ENCODE data around the gene SCN1A.
"Not testable (repeated sequence)": the region's sequence is repeated elsewhere in the genome, so short reads cannot be mapped to it uniquely, and the experiment has no call there.

The SCN1A gene

DNA sequence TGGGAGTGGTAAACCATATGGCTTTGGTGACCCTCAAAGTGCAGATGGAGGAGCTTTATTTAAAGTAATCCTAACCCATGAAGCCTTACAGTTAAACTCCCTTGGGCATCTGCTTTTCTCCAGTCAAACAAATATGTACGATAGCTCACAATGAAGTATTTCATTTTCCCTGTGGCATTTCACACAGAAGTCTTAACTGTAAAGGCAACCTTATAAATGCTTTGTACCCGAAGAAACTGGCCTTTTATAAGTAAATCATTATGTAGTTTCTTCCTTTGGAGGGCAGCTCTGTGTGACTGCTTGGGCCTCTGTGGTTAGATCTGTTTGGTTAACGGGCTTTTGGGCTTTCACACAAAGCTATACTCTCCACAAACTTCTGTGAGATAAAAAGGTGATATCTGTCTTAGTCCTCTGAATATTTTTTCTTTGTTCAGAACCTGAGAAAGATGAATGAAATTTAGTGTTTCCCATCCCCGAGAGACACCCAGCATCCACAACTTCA lies 46.6 kb downstream of the SCN1A start:
- no peak for DNase-seq

DNA sequence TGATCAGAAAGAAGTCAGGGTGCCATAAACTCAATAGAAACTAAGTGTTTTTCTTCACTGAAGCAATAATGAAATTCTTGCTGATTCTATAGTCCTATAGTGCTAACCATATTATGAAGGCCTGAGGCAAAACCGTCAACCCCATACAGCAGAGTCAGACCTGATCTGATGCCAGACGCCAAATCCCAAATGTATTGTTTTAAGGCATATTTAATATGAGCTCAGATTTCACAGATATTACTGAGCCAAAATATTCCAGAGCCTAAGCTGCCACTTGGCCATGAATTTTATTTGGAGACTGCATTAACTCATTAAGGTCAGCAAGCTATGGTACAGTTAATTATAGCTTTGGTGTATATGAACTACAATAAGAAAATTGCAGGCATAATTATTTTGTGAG lies 53.4 kb downstream of the SCN1A start:
- DNase-seq: no peak

DNA sequence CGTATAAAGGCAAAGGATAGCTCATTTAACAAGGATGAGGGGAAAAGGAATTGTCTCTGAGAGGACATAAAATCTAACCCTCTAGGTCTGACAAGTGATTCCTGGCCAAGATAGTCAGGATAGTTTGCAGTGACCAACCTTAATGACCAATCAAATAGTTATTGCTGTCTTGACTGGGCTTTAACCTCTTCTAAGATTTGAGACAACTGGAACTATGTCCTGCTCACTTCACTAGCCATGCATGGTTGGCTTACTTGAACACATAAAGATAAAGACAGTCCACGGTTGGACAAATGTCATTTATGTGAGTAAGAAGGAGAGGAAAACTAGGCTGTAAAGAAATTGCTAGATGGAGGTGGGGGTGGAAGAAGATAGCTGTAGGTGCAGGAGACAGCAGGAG lies 53.8 kb downstream of the SCN1A start:
- DNase-seq: no peak

- DNase-seq: no peak
Observed at GRCh38 chr2:166070231-166070630, 57.6 kb downstream of the SCN1A start.

GRCh38 chr2:166068981-166069380 lies 58.8 kb downstream of the SCN1A start:
- no peak for DNase-seq

- no peak for DNase-seq
Observed at GRCh38 chr2:166067229-166067628, 60.6 kb downstream of the SCN1A start.

- no peak for DNase-seq
Observed at GRCh38 chr2:166060191-166060590, 67.6 kb downstream of the SCN1A start.

DNA sequence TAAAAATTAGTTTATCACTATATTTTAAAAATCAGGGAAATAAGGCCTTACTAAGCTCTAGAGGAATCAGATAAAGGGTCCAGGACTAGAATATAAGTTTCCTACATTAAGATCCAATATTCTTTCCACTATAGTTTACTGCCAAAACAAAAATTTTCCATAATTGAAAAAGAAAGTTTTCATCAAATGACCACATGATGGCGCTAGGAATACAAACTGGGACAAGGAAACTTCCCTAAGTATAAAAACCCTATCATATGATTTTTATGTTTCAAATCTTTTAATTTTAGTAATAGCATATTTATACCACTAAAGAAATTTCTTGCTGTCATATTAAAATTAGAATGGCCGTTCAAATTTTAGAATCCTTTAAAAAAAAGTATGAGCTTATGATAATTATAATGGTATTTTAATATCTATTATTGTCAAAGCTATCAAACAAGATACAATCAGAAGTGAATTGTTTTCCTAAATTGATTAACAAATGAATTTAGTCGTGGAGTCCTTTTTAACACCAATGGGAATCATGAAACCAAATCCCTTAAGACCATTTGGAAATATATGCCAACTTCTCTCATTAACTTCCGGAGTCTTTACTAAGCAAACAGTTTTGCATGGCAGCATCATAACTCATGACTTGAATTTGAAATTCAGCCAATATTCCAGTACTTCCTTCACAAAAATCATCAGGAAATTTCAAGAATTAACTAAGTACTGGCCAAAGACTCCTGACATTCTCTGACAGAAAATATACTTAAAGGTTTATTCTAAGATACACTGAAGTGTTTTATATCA lies 70.3 kb downstream of the SCN1A start:
- DNase-seq: no peak

GRCh38 chr2:166044853-166045483 lies 82.9 kb downstream of the SCN1A start:
- DNase-seq: no peak

GRCh38 chr2:166042768-166043390 lies 84.9 kb downstream of the SCN1A start:
- no peak for DNase-seq

DNA sequence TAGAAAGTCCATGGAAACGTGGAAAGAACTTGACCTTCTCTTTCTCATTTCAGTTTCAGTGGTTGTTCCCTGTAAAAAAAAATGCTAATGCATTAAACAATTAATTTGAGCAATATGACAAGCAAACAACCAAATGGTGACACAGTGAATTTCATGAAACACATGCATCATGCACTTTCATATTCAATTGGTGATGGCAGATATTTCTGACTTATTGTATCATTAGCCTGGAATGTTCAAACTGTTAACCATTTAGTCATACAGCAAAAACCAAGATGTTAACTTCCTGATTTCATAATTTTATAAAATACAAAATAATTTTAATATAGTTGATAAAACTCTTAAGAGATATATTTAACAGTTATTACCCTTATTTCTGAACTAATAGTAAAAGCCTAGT lies 85.5 kb downstream of the SCN1A start:
- DNase-seq: no peak

DNA sequence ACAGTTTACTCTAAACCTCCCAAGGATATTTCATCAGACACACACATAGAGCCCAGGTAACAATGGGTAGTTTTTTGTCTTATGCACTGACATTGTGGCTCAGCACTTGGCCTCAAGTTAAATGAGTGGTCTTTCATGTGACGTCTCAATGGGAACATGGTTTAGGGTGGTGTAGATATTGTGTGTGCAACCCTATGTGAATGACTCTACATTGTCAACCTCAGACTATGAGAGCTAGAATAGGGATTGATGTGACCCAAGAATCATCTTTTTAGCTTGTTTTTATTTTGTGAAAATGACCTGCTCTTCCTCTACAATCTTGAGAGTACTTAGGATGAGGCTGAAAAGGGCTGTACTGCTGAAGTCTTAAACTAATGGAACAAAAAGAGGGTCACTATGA lies 86.2 kb downstream of the SCN1A start:
- DNase-seq: no peak

- no peak for DNase-seq
Observed at GRCh38 chr2:166032361-166032760, 95.5 kb downstream of the SCN1A start.

DNA sequence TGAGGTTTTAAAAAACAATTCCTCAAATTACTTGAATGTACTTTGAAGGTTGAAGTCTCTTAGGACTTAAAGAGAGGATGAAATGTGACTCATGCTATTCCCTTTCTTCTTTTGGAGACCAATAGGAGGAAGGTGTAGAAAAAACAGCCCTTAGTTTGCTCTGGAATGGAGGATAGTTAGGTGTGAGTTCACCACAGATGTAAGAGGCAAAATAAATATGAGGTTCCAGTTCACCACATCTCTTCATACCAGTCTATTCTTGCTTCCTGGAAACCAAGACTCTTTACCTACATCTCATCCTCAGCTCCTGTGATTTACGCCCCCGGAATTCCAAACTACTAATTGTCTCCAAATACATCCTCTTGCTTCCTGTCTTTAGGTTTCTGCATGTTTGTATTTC lies 96.8 kb downstream of the SCN1A start:
- no peak for DNase-seq

DNA sequence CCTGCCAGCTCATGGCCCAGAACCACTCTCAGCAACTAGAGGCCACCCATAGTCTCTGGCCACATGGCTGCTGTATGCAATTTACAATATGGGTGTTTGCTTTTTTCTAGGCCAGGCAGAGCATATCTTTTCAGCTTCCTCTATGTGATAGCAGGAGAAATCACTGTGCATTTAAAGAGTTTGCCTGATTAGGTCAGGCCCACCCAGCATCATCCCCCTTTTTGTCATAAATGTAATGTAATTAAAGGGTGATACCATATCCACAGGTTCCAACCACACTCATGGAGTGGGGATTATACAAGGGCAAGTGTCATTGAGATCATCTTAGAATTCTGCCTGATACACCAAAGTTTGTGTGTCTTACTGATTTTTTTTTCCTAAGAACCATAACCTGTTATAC lies 102.5 kb downstream of the SCN1A start:
- no peak for DNase-seq

DNA sequence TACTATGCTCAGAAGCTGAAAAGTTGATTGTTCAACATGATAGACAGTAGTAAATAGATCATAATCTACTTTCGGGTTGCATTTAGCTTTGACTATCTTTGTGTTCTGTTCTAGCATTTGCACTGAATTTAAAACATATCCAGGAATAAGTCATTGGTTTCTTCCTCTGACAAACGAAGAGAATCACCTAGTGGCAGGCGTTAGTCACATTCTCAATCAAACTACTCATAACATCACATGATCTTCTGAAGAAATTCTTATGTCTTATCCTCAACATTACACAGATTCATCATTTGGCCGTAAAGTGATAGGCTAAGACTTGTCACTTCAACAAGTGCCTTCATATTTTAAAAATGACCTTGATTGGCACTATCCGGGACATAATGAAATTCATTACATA lies 110.6 kb downstream of the SCN1A start:
- DNase-seq: no peak

DNA sequence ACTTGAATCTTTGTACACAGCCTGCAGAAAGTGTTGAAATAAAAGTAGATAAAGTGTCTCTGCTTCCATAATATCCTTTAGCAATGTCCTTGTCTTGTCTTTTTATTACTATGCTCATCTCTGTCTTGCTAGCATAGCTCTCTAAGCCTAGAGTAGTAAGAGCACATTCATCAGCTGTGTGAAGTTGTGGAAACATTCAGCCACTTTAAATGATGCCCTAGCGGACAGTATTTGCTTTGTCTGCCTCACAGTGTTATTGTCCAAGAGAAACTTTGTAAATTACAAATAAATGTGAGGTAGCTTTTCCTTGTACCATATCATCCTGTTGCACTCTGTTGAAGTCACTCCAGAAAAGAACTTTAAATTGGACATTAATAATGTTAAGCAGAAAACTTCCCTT lies 113.9 kb downstream of the SCN1A start:
- DNase-seq: no peak

DNA sequence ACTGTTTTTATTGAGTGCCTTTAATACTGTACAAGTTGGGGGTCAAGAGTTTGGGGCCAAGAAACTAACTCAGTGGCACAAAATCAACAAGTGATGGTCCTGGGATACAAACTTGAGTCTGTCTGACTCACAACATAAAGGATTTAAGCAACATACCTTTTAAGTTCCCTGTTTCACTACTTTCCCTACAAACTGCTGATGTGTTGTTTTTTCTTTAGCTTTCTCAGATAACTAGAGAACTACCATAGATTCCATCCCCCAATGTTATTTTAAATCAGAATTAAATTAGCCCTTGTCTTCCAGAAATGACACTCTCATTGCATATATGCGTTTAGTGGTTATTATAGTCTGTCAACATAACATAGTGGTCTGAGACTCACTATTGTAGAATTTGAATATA lies 116.2 kb downstream of the SCN1A start:
- no peak for DNase-seq

- no peak for DNase-seq
Observed at GRCh38 chr2:166000401-166000800, 127.4 kb downstream of the SCN1A start.

- no peak for DNase-seq
Observed at GRCh38 chr2:165990846-165991245, 137.0 kb downstream of the SCN1A start.

DNA sequence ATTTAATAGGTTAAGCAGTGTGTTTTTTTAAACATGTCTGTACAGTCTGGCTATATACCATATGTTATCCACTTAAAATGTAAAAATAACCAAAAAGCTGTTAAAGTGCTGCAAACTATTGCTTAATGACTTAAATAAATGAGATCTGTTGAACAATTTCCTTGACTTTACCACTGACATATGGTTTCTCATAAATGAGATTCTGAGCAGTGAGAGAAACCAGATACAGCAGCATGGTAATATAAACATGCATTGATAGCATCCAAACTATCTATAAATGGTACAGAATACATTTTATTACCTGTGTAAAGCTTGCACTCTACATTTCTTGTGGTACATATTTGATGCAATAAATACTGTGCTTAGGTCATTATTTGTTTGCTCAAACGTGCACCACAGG lies 138.0 kb downstream of the SCN1A start:
- DNase-seq: no peak

- DNase-seq: no peak
Observed at GRCh38 chr2:165985120-165985519, 142.7 kb downstream of the SCN1A start.

DNA sequence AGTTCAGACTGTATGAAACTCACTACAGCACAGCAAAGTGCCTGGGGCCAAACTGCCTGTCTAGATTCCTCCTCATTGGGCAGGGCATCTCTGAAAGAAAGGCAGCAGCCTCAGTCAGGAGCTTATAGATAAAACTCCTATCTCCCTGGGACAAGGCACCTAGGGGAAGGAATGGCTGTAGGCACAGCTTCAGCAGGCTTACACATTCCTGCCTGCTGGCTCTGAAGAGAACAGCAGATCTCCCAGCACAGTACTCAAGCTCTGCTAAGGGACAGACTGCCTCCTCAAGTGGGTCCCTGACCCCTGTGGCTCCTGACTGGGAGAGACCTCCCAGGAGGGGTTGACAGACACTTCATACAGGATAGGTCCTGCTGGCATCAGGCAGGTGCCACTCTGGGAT lies 155.7 kb downstream of the SCN1A start:
- DNase-seq: not testable (repeated sequence)

GRCh38 chr2:165970663-165971062 lies 157.2 kb downstream of the SCN1A start:
- DNase-seq: no peak
